Measurements from ENCODE around the gene DNAH5. TPM values are rescaled to one million over a fixed set of nuclear protein-coding genes. Genes with fewer than 3 reads are reported as not detected.

Gene DNAH5
- total and polyA plus RNA-seq, 2 of the 8 experiments (the other 6 are each of a cell fraction or from before 2014, with no cell fraction given): 0.30 to 0.73 TPM

DNA sequence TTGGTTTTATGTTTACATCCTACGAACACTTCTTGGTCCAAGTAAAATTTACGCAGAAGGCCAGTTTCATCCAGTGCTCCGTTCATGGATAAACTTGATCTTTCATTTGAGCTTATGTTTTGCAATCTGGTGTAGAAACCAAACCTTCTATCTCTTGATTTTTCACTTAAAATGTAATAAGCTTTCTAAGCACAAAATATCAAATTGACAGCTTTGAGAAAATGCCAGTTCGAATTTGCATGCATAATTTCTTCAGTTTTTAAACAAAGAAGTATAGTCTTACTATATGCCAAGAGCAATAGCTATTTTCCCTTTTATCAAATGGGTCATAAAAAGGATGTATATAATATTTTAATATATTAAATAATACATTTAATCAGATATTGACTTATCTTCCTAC is 17.8 kb downstream of the DNAH5 start:
- FAIRE-seq (no peak), DNase-seq (ENCODE audit: low read depth in 1 of 2, low spot score in 2 of 2) (no peak)
- Histone ChIP-seq H3K79me1 (ENCODE audit: low read depth, low read length) (no peaks in the 10 kb centered on the region), H2BK15ac (ENCODE audit: low read length) (no peak overlapping the region), H2AK5ac (ENCODE audit: low read depth, low read length) (no peak overlapping the region), H4K91ac (replicated peaks; ENCODE audit: insufficient read length, low read length) (no peak overlapping the region), H3K56ac (replicated peaks; ENCODE audit: insufficient read length, low read depth, low read length) (no peak overlapping the region), H3K4me2 (ENCODE audit: insufficient read depth in 1 of 2, low read depth in 2 of 2, low read length in 2 of 2) (no peak overlapping the region), H3K18ac (ENCODE audit: extremely low read depth, low read length) (no peak overlapping the region), H3K4ac (replicated peaks; ENCODE audit: insufficient read length, low read depth, low read length) (no peak overlapping the region), H4K8ac (ENCODE audit: extremely low read depth, insufficient read depth, low read length) (no peak overlapping the region), H2BK120ac (replicated peaks; ENCODE audit: low read depth, low read length) (no peak overlapping the region), H3K4me3 (ENCODE audit: extremely low read depth in 1 of 4, insufficient read depth in 2 of 4, low read depth in 3 of 4, low read length in 4 of 4) (no peak overlapping the region), H2AFZ (ENCODE audit: low read length) (no peak overlapping the region), H3K14ac (ENCODE audit: insufficient read length) (no peak overlapping the region), H2BK20ac (ENCODE audit: low read length) (no peak overlapping the region), H3K9ac (replicated peaks in 1 of 4; ENCODE audit: extremely low read depth in 1 of 4, low read depth in 3 of 4, low read length in 3 of 4) (no peak overlapping the region), H4K20me1 (replicated peaks in 1 of 2; ENCODE audit: control insufficient read depth in 1 of 2, insufficient read depth in 2 of 2, low read length in 2 of 2) (no peaks in the 10 kb centered on the region), H3K27ac (ENCODE audit: low read depth, low read length) (no peak overlapping the region), H2BK5ac (ENCODE audit: low read depth, low read length) (no peak overlapping the region), H2BK12ac (ENCODE audit: low read depth, low read length) (no peak overlapping the region), H3K79me2 (ENCODE audit: control insufficient read depth in 1 of 2, insufficient read depth in 2 of 2, low read length in 2 of 2) (no peaks in the 10 kb centered on the region), H3K27me3 (replicated peaks in 1 of 4; ENCODE audit: control insufficient read depth in 3 of 4, extremely low read depth in 1 of 4, insufficient read depth in 3 of 4, low read length in 3 of 4) (no peaks in the 10 kb centered on the region), H4K5ac (ENCODE audit: insufficient read length, low read depth, low read length) (no peak overlapping the region), H3K9me3 (ENCODE audit: insufficient read depth in 2 of 2, low read depth in 1 of 2, low read length in 1 of 2) (no peaks in the 10 kb centered on the region; a peak in 1 of 4 replicates), H3K36me3 (ENCODE audit: control insufficient read depth in 2 of 4, insufficient read depth in 4 of 4, low read length in 3 of 4) (no peaks in the 10 kb centered on the region), H3K23ac (ENCODE audit: insufficient read length) (no peak overlapping the region), H3K4me1 (replicated peaks in 1 of 4; ENCODE audit: control insufficient read depth in 3 of 4, insufficient read depth in 4 of 4, low read length in 3 of 4) (no peaks in the 10 kb centered on the region), H3K23me2 (ENCODE audit: low read depth, low read length) (no peaks in the 10 kb centered on the region)
- TF ChIP-seq SP2 (IDR thresholded peaks at IDR 0.05; ENCODE audit: low read length) (no peak), SUZ12 (IDR thresholded peaks at IDR 0.05; ENCODE audit: low read length) (no peak), CREB1 (IDR thresholded peaks at IDR 0.05) (no peak), BRCA1 (IDR thresholded peaks at IDR 0.05; ENCODE audit: low read depth, low read length) (no peak), RNF2 (IDR thresholded peaks at IDR 0.05; ENCODE audit: borderline replicate concordance, low read depth, low read length, missing control alignments, poor library complexity, severe bottlenecking) (no peak), SIX5 (IDR thresholded peaks at IDR 0.05; ENCODE audit: low read depth, low read length) (no peak), RBBP5 (IDR thresholded peaks at IDR 0.05; ENCODE audit: borderline replicate concordance, low read depth, low read length) (no peak)
- TF ChIP-seq, protein P1, sequence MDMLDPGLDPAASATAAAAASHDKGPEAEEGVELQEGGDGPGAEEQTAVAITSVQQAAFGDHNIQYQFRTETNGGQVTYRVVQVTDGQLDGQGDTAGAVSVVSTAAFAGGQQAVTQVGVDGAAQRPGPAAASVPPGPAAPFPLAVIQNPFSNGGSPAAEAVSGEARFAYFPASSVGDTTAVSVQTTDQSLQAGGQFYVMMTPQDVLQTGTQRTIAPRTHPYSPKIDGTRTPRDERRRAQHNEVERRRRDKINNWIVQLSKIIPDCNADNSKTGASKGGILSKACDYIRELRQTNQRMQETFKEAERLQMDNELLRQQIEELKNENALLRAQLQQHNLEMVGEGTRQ (IDR thresholded peaks at IDR 0.05; ENCODE audit: low read length): no peak
- WGBS, 2 experiments (ENCODE audit: extremely low coverage in 1 of 2, insufficient coverage in 1 of 2, insufficient read length in 1 of 2, insufficient replicate concordance in 2 of 2, low coverage in 1 of 2, low lambda C conversion rate in 2 of 2, missing lambda C conversion rate in 1 of 2): 86% methylated on average over 4 of the region's 4 CpGs; no CpG with 5 or more reads in 1 of the 2 experiments
- POLR2A ChIA-PET (ENCODE audit: partially characterized antibody): no interaction called here
- CTCF ChIA-PET (ENCODE audit: partially characterized antibody): interaction anchor here (0.7 kb wide), 1 partner anchor 50 kb away, joined by 3 read pairs; no protein-coding TSS in a partner anchor

Data from H1 (cell line).